HEK293T (cell line): ENCODE results near the gene PCSK5.

Experiments
- CTCF ChIA-PET: fragments of 350-600 bp; formaldehyde crosslinking; extraction: SDS; loops from one replicate; lab custom pipeline; 2021; ENCODE audit warnings: antibody characterized with exemption, inconsistent platforms; lab: Yijun Ruan, JAX
- POLR2A ChIA-PET: fragments of 350-600 bp; formaldehyde crosslinking; extraction: SDS; loops from one replicate; lab custom pipeline; 2020; ENCODE audit warnings: antibody characterized with exemption, inconsistent platforms; lab: Yijun Ruan, JAX
- DNase-seq: peaks from one replicate; pipeline ENCODE4 v3.0.0; 2012; ENCODE audit warnings: mixed read lengths; ENCODE audit errors: extremely low spot score
- ARNT ChIP-seq: fragments of 450-650 bp; IDR thresholded peaks from 2 replicates; pipeline ENCODE4 v1.6.1; 2017; ENCODE audit warnings: mild to moderate bottlenecking
- BHLHE40 ChIP-seq: fragments of 450-650 bp; IDR thresholded peaks from 2 replicates; pipeline ENCODE4 v1.6.1; 2016; ENCODE audit warnings: mild to moderate bottlenecking, moderate library complexity, borderline replicate concordance
- CTBP1 ChIP-seq: fragments of 450-650 bp; IDR thresholded peaks from 2 replicates; pipeline ENCODE4 v1.6.1; 2016; ENCODE audit warnings: borderline replicate concordance
- ELF4 ChIP-seq: fragments of 450-650 bp; IDR thresholded peaks from 2 replicates; pipeline ENCODE4 v1.6.1; 2017; ENCODE audit warnings: antibody characterized with exemption
- FOXA1 ChIP-seq: fragments of 450-650 bp; IDR thresholded peaks from 2 replicates; pipeline ENCODE4 v1.6.1; 2016; ENCODE audit warnings: mild to moderate bottlenecking
- FOXK2 ChIP-seq: fragments of 450-650 bp; IDR thresholded peaks from 2 replicates; pipeline ENCODE4 v1.6.1; 2016; ENCODE audit warnings: mild to moderate bottlenecking
- FOXM1 ChIP-seq: fragments of 450-650 bp; IDR thresholded peaks from 2 replicates; pipeline ENCODE4 v1.6.1; 2017; ENCODE audit warnings: mild to moderate bottlenecking, borderline replicate concordance
- HDGF ChIP-seq: fragments of 450-650 bp; IDR thresholded peaks from 2 replicates; pipeline ENCODE4 v1.6.1; 2017; ENCODE audit warnings: antibody characterized with exemption, borderline replicate concordance
- L3MBTL2 ChIP-seq: fragments of 450-650 bp; conservative IDR thresholded peaks from 2 replicates; pipeline ENCODE4 v1.6.1; 2016; ENCODE audit warnings: mild to moderate bottlenecking
- LEF1 ChIP-seq: fragments of 450-650 bp; IDR thresholded peaks from 2 replicates; pipeline ENCODE4 v1.6.1; 2017; ENCODE audit warnings: mild to moderate bottlenecking, borderline replicate concordance
- NFRKB ChIP-seq: fragments of 450-650 bp; IDR thresholded peaks from 2 replicates; pipeline ENCODE4 v1.6.1; 2016; ENCODE audit warnings: mild to moderate bottlenecking, moderate library complexity
- PKNOX1 ChIP-seq: fragments of 450-650 bp; IDR thresholded peaks from 2 replicates; pipeline ENCODE4 v1.6.1; 2016
- SP1 ChIP-seq: fragments of 450-650 bp; IDR thresholded peaks from 2 replicates; pipeline ENCODE4 v1.6.1; 2017
- SUZ12 ChIP-seq: fragments of 450-650 bp; IDR thresholded peaks from 2 replicates; pipeline ENCODE4 v1.6.1; 2016; ENCODE audit warnings: mild to moderate bottlenecking
- TARDBP ChIP-seq: fragments of 450-650 bp; IDR thresholded peaks from 2 replicates; pipeline ENCODE4 v1.6.1; 2016
- ZNF384 ChIP-seq: fragments of 450-650 bp; IDR thresholded peaks from 2 replicates; pipeline ENCODE4 v1.6.1; 2016

Gene PCSK5

GRCh38 chr9:75985515-75985914 lies 95.0 kb downstream of the PCSK5 start:
- no peak for DNase-seq
- TF ChIP-seq NFRKB = no peak
- no peak for TF ChIP-seq CTBP1
- no peak for TF ChIP-seq FOXA1
- no peak for TF ChIP-seq PKNOX1
- no peak for TF ChIP-seq BHLHE40
- no peak for TF ChIP-seq SP1
- TF ChIP-seq ARNT = no peak
- TF ChIP-seq FOXK2 = no peak
- no peak for TF ChIP-seq HDGF
- no peak for TF ChIP-seq ZNF384
- TF ChIP-seq TARDBP = no peak
- POLR2A ChIA-PET = no interaction called here
- CTCF ChIA-PET = interaction anchor here (0.6 kb wide), 1 partner anchor 537 kb away, joined by 3 read pairs; no protein-coding TSS in a partner anchor

GRCh38 chr9:75988663-75989062 lies 98.2 kb downstream of the PCSK5 start:
- DNase-seq = no peak
- ChIA-PET CTCF (interaction anchor here (0.7 kb wide), 1 partner anchor 720 kb away, joined by 3 read pairs; no protein-coding TSS in a partner anchor), POLR2A (no interaction called here)
- TF ChIP-seq ZNF384 = no peak
- TF ChIP-seq ARNT = no peak
- TF ChIP-seq SUZ12 = no peak
- TF ChIP-seq FOXA1 = no peak
- TF ChIP-seq NFRKB = no peak
- TF ChIP-seq BHLHE40 = no peak
- TF ChIP-seq PKNOX1 = no peak
- TF ChIP-seq L3MBTL2 = no peak
- TF ChIP-seq FOXK2 = no peak
- TF ChIP-seq CTBP1 = no peak
- no peak for TF ChIP-seq SP1
- TF ChIP-seq LEF1 = no peak
- TF ChIP-seq HDGF = no peak
- TF ChIP-seq TARDBP = no peak
- TF ChIP-seq FOXM1 = no peak
- no peak for TF ChIP-seq ELF4

GRCh38 chr9:75990156-75990555 lies 99.7 kb downstream of the PCSK5 start:
- no peak for DNase-seq
- TF ChIP-seq FOXM1 (no peak), SUZ12 (no peak), CTBP1 (no peak), FOXK2 (no peak), BHLHE40 (no peak), ZNF384 (no peak), NFRKB (no peak)
- ChIA-PET CTCF (interaction anchor here (1.0 kb wide), 1 partner anchor 11 kb away, joined by 3 read pairs; no protein-coding TSS in a partner anchor), POLR2A (no interaction called here)

- ChIA-PET CTCF (interaction anchor here (1.0 kb wide), 1 partner anchor 11 kb away, joined by 3 read pairs; no protein-coding TSS in a partner anchor), POLR2A (no interaction called here)
- no peak for DNase-seq
- TF ChIP-seq CTBP1 (no peak), L3MBTL2 (no peak), SP1 (no peak), HDGF (no peak), PKNOX1 (no peak), FOXK2 (no peak)
Measured at GRCh38 chr9:75990576-75991304, 100.3 kb downstream of the PCSK5 start.

GRCh38 chr9:75992482-75993206 lies 102.2 kb downstream of the PCSK5 start:
- TF ChIP-seq SUZ12 (no peak), FOXA1 (no peak), ARNT (no peak), NFRKB (no peak), PKNOX1 (no peak)
- DNase-seq = no peak
- POLR2A ChIA-PET = no interaction called here
- CTCF ChIA-PET = interaction anchor here (0.6 kb wide), 1 partner anchor 386 kb away, joined by 5 read pairs; no protein-coding TSS in a partner anchor

- POLR2A ChIA-PET = no interaction called here
- DNase-seq = no peak
- CTCF ChIA-PET = no interaction called here
- TF ChIP-seq ARNT (no peak), FOXK2 (no peak), NFRKB (no peak), FOXM1 (no peak), BHLHE40 (no peak), ZNF384 (no peak), HDGF (no peak), PKNOX1 (no peak), SUZ12 (no peak), FOXA1 (no peak), LEF1 (no peak), TARDBP (no peak), SP1 (no peak), CTBP1 (no peak), ELF4 (no peak)
Measured at GRCh38 chr9:75993434-75993833, 103.0 kb downstream of the PCSK5 start.
